ENCODE measurements around the gene ZNF202. TPM values are rescaled to one million over a fixed set of nuclear protein-coding genes. Genes with fewer than 3 reads are reported as not detected.

ZNF202 gene
- total and polyA plus RNA-seq, 8 donors, result 3.9 to 11.9 (median 6.8) TPM

GRCh38 chr11:123702696-123703095 lies 38.8 kb downstream of the ZNF202 start:
- Histone ChIP-seq H3K27ac (no peak overlapping the region), H3K4me3 (no peak overlapping the region), H3K27me3 (no peaks in the 10 kb centered on the region), H3K9me3 (no peaks in the 10 kb centered on the region), H3K4me1 (no peaks in the 10 kb centered on the region), H3K36me3 (no peaks in the 10 kb centered on the region)
- no peak for FAIRE-seq
- no peak for DNase-seq
- TF ChIP-seq CTCF (IDR thresholded peaks at IDR 0.05), result no peak
- no peak for ATAC-seq
- whole genome bisulfite sequencing, 2 donors, result 69 to 76% methylated on average over 2 of the region's 2 CpGs
- intact Hi-C loops (cut with DNase I), result no loop called here

GRCh38 chr11:123702139-123702538 lies 39.3 kb downstream of the ZNF202 start:
- no peaks in the 10 kb centered on the region for H3K9me3 ChIP-seq
- no peaks in the 10 kb centered on the region for H3K27me3 ChIP-seq
- no peaks in the 10 kb centered on the region for H3K36me3 ChIP-seq
- WGBS, 2 donors, result 54 to 60% methylated on average over 9 of the region's 9 CpGs
- no peaks in the 10 kb centered on the region for H3K4me1 ChIP-seq
- ATAC-seq (no peak), DNase-seq (no peak), FAIRE-seq (no peak)
- no peak for TF ChIP-seq CTCF (IDR thresholded peaks at IDR 0.05)
- H3K27ac ChIP-seq, result no peak overlapping the region
- intact Hi-C loops (cut with DNase I), result no loop called here
- H3K4me3 ChIP-seq, result no peak overlapping the region

GRCh38 chr11:123700772-123701171 lies 40.7 kb downstream of the ZNF202 start:
- intact Hi-C loops (cut with DNase I), result no loop called here
- no peak for DNase-seq
- no peak for FAIRE-seq
- no peak for TF ChIP-seq CTCF (IDR thresholded peaks at IDR 0.05)
- H3K9me3 ChIP-seq, result no peaks in the 10 kb centered on the region
- H3K4me1 ChIP-seq, result no peaks in the 10 kb centered on the region
- no peak overlapping the region for H3K27ac ChIP-seq
- WGBS, 2 donors, result 80 to 85% methylated on average over 3 of the region's 3 CpGs
- no peak for ATAC-seq
- H3K36me3 ChIP-seq, result no peaks in the 10 kb centered on the region
- H3K27me3 ChIP-seq, result no peaks in the 10 kb centered on the region
- H3K4me3 ChIP-seq, result no peak overlapping the region

- H3K9me3 ChIP-seq, result no peaks in the 10 kb centered on the region
- ATAC-seq, result no peak
- H3K4me1 ChIP-seq, result no peaks in the 10 kb centered on the region
- FAIRE-seq, result no peak
- WGBS, 2 donors, result 19 to 25% methylated on average over 2 of the region's 2 CpGs
- H3K27ac ChIP-seq, result no peak overlapping the region
- H3K4me3 ChIP-seq, result no peak overlapping the region
- intact Hi-C loops (cut with DNase I), result no loop called here
- no peaks in the 10 kb centered on the region for H3K27me3 ChIP-seq
- H3K36me3 ChIP-seq, result no peaks in the 10 kb centered on the region
- no peak for DNase-seq
- TF ChIP-seq CTCF (IDR thresholded peaks at IDR 0.05), result no peak
Observed at GRCh38 chr11:123698546-123699127, 42.8 kb downstream of the ZNF202 start.

- no peaks in the 10 kb centered on the region for H3K36me3 ChIP-seq
- ATAC-seq, result no peak
- no peak for TF ChIP-seq CTCF (IDR thresholded peaks at IDR 0.05)
- H3K9me3 ChIP-seq, result no peaks in the 10 kb centered on the region
- intact Hi-C loops (cut with DNase I), result no loop called here
- 48 to 85% methylated on average over 2 of the region's 2 CpGs for WGBS, 2 donors
- FAIRE-seq, result no peak
- H3K4me3 ChIP-seq, result no peak overlapping the region
- no peak overlapping the region for H3K27ac ChIP-seq
- H3K27me3 ChIP-seq, result peaks cover 0 to 10% (median 0%) of the 10 kb centered on the region in 4 donors
- DNase-seq, result no peak
- no peaks in the 10 kb centered on the region for H3K4me1 ChIP-seq
Observed at GRCh38 chr11:123696183-123696582, 45.3 kb downstream of the ZNF202 start.

All from pancreas (tissue), 10 donors.